ENCODE data around the gene GATB.

The GATB gene

GRCh38 chr4:151643564-151643963 lies 117.2 kb downstream of the GATB start:
- DNase-seq, result no peak

- no peak for DNase-seq
Measured at GRCh38 chr4:151641983-151642382, 118.8 kb downstream of the GATB start.

- no peak for DNase-seq
Measured at GRCh38 chr4:151641167-151641566, 119.6 kb downstream of the GATB start.

- no peak for DNase-seq
Measured at GRCh38 chr4:151640381-151640780, 120.4 kb downstream of the GATB start.

GRCh38 chr4:151638295-151638858 lies 122.4 kb downstream of the GATB start:
- no peak for DNase-seq

- no peak for DNase-seq
Measured at GRCh38 chr4:151631349-151631748, 129.5 kb downstream of the GATB start.

GRCh38 chr4:151629097-151629783 lies 131.6 kb downstream of the GATB start:
- no peak for DNase-seq

- no peak for DNase-seq
Measured at GRCh38 chr4:151628001-151628608, 132.7 kb downstream of the GATB start.

- no peak for DNase-seq
Measured at GRCh38 chr4:151627491-151627890, 133.3 kb downstream of the GATB start.

GRCh38 chr4:151626751-151627150 lies 134.1 kb downstream of the GATB start:
- DNase-seq, result no peak

- no peak for DNase-seq
Measured at GRCh38 chr4:151626228-151626627, 134.6 kb downstream of the GATB start.

GRCh38 chr4:151624626-151625565 lies 135.9 kb downstream of the GATB start:
- peak; percentile 68 for DNase-seq
